Fibroblast of villous mesenchyme (primary cell): Measurements from ENCODE around the gene CELF4. TPM values are rescaled to one million over a fixed set of nuclear protein-coding genes. Genes with fewer than 3 reads are reported as not detected.
A peak's percentile ranks its signal among the peaks of the same experiment; 100 is the strongest.

ENCODE experiments used
- DNase-seq: peaks from one replicate; pipeline ENCODE4 v3.0.0-alpha.2; 2010; ENCODE audit warnings: low read depth
- H3K4me3 ChIP-seq: 2 replicates; pipeline ENCODE4 v1.5.1; 2011; ENCODE audit warnings: low read depth, mild to moderate bottlenecking, low read length
- total RNA-seq: library from RNA; depleted of rRNA; stranded (reverse); fragments of >200 nt; gene quantifications from 2 replicates; pipeline ENCODE4 v1.2.3, GENCODE V29; 2012
- TF ChIP-seq, protein P1 (sequence below): IDR thresholded peaks from 2 replicates; pipeline ENCODE4 v1.5.1; 2012; ENCODE audit warnings: low read depth, mild to moderate bottlenecking, low read length; ENCODE audit not compliant: insufficient read depth

Gene CELF4
- total RNA-seq, 1 donor = not detected

DNA sequence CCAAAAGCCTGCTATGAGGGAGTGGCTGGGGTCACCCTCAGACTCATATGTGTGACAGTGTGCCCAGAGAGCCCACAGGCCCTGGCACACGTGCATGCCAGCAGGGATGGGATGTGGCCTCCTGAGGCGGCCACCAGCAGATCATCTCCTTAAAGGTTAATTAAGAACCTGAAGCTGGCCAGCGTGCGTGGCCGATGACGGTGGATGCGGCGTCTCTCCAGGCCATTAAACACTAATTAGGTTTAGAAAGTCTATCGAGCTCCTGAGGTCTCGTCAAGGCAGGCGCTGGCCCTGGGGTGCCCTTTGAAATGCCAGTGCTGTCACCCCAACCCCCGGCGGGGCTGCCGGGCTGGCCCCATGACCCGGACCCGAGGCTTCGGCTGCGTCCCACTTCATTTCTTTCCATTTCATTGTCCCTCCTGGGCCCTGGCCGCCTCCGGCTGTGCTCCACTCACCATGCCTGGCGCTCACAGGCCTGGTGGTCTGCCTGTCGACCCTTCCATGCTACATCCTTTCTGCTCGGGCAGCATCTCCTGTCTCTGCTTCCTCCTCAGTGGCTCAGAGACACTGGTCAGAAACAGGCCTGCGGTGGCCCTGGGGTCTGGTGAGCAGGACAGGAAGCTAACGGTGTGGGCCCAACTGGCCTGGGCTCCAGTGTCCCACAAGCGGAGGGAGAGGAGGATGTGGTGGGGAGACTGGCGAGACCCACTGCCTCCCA, 228.9 kb downstream of the CELF4 start:
- no peak for DNase-seq
- TF ChIP-seq, protein P1, sequence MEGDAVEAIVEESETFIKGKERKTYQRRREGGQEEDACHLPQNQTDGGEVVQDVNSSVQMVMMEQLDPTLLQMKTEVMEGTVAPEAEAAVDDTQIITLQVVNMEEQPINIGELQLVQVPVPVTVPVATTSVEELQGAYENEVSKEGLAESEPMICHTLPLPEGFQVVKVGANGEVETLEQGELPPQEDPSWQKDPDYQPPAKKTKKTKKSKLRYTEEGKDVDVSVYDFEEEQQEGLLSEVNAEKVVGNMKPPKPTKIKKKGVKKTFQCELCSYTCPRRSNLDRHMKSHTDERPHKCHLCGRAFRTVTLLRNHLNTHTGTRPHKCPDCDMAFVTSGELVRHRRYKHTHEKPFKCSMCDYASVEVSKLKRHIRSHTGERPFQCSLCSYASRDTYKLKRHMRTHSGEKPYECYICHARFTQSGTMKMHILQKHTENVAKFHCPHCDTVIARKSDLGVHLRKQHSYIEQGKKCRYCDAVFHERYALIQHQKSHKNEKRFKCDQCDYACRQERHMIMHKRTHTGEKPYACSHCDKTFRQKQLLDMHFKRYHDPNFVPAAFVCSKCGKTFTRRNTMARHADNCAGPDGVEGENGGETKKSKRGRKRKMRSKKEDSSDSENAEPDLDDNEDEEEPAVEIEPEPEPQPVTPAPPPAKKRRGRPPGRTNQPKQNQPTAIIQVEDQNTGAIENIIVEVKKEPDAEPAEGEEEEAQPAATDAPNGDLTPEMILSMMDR = no peak
- no peak overlapping the region for H3K4me3 ChIP-seq

DNA sequence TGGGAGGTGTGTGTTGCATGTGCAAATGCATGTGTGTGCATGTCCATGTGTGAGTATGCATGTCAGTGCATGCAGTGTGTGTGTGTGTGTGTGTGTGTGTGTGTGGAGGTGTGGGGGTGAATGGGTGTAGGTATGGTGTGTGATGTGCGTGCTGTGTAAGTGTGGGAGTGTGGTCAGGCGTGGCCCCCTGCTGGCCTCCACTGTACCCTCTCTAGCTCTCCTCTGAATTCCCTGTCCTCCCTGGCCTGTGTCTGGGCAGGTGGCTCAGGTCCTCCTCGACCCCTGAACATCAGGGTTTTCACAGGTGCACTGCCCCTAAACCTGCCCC, 230.2 kb downstream of the CELF4 start:
- no peak for DNase-seq
- TF ChIP-seq, protein P1 = peak; percentile 25
- H3K4me3 ChIP-seq = no peak overlapping the region

DNA sequence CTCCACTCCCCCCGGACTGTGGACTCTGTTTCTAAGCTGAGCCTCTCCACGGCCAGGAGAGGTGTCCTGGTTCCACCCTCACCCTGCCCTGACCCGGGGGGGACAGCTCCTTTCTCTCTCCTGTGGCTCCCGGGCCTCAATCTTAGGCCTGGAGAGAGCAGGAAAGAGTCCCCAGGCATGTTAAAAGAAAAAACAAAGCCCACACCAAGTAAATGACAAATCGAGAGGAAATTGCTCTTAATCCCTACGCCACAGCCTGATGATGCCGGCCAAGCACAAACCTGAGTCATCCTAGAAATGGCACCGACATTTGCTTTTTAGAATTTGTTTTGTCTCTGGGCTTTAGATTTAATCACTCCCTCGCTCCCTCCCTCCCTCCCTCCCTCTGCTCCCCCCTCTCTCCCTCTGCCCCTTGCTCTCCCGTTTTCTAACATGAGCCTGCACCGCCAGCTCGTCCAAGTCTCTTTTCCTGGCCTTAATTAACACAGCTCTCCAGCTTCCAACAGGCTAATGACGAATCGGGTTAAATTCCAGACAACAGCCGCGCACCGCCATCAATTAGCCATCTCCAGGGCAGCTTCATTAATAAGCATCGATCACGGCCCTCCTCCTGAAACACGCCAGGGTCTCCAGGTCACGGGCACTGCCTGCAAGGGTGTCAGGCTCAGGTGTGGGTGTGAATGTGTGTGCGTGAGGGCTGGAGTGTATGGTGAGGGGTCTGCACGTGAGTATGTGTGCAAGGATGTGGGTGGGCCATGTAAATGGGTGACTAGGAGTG, 230.8 kb downstream of the CELF4 start:
- peak; percentile 28 for DNase-seq
- TF ChIP-seq, protein P1 = no peak
- no peak overlapping the region for H3K4me3 ChIP-seq

DNA sequence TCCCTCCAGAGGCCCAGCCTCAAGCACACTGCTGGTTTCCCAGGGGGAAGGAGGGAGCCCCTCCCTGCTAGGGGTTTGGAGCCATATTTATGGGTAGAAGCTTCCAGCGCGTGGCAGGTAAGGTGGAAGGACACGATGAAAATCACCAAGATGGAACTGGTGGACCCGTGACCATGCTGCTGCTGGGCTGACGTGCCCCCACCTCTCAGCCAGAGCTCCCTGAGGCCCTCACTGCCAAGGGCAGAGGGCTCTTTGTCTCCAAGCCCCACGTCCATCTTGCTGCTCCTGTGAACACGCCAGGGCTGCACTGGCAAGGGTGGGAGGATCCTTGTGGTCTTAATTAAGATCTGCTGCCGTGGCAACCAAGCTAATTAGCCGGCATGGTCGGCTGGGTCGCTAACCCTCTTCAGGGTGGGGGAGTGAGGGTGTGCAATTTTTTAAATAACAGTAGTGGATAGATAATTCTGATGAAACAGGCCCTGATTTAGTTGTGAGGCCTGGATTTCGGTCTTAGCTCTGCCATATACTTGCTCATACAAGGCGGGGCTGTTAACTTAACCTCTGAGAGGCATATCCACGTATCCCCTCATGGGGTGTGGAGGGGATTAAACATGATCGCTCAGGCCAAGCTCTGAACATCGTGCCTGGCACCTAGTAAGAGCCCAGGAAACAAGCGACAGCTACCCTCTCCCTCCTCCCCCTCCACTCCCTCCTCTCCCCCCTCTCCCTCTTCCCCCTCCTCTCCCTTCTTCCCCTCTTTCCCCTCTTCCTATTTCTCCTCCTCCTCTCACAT, 232.8 kb downstream of the CELF4 start:
- H3K4me3 ChIP-seq = no peak overlapping the region
- TF ChIP-seq, protein P1 = no peak
- DNase-seq = no peak

DNA sequence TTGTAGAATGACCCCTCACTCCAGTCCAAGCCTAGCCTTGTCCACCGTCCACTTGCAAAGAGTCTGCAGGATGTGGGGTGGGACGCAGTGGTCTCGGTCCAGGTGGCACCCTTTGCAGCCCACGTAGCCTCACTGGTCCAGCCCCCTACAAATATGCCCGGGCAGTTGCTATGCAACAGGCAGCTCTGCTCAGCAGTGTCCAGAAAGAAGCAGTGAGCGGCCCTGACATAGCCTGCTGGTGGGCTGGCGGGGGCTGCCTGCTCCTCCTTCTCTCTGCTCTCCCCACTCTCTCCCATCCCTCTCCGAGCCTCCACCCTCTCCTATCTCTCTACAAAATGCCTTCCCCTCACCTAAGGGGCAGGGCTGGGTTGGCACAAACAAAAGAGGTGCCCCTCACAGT, 233.4 kb downstream of the CELF4 start:
- DNase-seq = no peak
- H3K4me3 ChIP-seq = no peak overlapping the region
- TF ChIP-seq, protein P1 = no peak

DNA sequence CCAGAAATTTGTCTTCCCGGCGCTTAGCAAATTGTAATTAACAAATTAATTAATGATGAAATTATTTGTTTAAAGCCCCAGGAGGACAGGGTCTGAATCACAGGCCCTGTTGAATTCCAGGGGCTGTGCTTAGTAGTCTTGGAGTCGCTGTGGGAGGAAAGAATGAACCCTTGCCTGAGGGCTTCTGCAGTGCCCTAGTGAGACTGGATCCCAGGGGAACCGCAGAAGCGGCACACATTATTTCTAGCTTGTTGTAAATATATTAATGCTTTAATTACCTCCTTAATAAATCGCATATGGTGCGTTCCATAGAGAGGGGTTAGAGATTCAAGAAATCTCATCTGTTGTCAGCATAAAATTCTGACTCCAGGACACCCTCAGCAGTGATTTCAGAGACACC, 235.4 kb downstream of the CELF4 start:
- TF ChIP-seq, protein P1 = no peak
- DNase-seq = no peak
- H3K4me3 ChIP-seq = no peak overlapping the region
